Measurements from ENCODE around the gene CD2AP.
"Not testable (repeated sequence)": the region's sequence is repeated elsewhere in the genome, so short reads cannot be mapped to it uniquely, and the experiment has no call there.

CD2AP gene

DNA sequence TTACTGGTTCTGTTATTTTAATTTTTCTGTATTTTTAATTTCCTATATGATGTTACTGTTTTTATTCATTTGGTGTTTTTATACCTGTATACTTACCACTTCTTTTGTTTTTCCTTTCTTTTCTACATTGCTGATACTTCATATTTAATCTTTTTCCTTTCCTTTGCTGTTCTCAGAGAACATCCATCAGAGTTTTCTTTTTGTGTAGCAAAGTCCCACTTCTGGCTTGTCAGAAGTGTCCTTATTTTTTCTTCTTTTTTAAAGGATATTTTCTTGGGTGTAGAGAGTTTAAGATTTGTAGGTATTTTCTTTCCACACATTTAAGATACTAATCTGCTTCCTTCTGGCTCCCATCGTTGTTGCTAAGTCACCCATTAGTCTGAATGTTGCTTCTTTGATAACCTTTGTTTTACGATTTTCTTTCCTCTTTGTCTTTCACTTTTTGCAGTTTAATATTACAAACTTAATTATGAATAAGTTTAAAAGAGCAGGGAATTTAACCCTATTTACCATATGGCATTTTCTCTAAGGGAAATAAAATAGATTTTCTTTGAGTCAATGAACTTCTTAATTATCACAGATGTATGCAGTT is 18.5 kb downstream of the CD2AP start:
- no peak for DNase-seq (ENCODE audit: low read depth in 2 of 2)

DNA sequence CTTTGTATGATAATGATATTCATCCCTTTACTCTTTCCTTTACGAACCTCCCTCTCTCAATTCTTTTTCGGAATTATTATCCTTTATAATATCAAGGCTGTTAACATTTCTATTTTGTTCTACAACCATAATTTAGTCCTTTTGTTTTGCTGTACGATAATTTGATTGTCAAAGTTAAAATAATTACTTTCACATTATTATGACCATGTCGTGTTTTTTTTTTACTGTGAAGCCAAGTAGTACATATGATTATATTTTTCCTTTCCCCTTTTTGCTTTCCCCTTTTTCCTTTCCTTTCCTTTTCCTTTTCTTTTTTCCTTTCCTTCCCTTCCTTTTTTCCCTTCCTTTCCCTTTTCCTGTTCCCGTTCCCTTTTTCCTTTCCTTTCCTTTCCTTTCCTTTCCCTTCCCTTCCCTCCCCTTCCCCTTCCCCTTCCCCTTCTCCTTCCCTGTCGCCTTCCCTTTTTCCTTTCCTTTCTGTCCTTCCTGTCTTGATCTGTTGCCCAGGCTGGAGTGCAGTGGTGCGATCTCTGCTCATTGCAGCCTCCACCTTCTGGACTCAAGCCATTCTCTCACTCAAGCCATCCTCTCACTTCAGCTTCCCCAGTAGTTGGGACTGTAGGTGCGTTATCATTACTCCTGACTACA is 19.5 kb downstream of the CD2AP start:
- no peak for DNase-seq (ENCODE audit: low read depth in 2 of 2)

DNA sequence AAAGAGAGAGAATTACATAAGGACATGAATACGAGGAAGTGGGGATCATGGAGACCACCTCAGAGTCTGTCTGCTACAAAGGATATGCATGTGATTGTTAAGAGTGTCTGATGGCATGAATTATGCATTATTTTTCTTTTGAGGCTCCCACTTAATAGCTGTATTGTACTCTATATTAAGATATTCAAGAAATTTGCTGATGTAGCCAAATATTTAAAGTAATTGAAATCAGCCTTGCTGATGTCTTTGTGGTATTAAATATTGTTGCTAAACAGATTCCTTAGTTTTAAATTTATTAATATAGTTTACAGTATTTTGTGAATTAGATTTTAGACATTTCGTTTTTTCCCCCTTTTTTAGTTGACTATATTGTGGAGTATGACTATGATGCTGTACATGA is 25.3 kb downstream of the CD2AP start:
- no peak for DNase-seq (ENCODE audit: low read depth in 2 of 2)

DNA sequence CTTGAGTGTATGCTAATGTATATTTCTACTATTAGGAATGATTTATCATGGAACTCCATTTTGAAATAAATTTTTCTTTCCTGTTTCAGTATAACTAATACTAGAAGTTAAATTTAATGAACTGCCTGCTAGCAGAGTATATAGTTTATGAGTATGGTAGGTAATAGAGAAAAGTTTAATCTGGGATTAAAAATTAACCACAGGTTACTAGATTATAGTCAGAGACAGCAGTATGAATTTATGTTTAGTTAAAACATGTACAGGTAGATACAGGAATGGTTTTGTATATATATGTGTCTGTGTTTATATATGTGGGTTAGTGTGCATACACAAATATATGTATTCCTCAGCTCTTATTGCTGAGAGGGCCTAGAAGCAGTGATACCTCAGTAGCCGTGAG is 32.3 kb downstream of the CD2AP start:
- DNase-seq (ENCODE audit: low read depth in 2 of 2) = no peak

DNA sequence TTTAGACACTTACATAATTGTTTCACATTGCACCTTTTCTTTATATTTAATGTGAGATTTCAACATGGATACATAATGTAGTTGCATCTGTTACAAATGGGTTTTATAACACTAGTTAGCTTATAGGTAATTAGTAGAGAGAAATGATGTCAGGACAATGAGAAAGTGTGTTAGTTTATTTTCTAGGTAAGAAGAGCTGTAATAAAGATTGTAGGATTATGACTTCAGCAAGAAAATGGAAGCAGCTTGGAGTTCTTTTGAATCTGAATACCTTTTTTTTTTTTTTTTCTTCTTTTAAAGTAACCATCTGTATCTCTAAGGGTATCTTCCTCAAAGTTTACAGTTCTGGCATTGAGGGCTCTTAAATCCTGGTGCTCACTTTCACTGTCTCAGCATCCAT is 35.3 kb downstream of the CD2AP start:
- no peak for DNase-seq (ENCODE audit: low read depth in 2 of 2)

DNA sequence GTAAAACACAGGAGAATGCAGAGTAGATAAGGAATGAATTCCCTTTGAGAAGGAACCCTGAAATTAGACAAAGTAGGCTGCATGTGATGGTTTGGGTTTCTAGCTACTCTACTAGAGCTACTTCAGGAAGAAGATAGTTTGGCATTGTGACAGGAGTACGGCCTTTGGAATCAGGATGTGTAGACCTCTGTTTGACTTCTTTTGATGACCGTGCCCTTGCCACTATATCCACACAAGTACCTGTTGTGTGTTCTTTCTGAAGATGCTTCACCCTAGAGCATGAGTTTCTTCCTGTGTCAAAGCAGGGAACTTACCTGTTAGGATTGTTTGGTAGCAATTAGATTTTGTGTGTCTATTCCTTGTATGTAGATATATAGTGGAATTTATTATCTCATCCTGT is 41.7 kb downstream of the CD2AP start:
- DNase-seq (ENCODE audit: low read depth in 2 of 2) = no peak

DNA sequence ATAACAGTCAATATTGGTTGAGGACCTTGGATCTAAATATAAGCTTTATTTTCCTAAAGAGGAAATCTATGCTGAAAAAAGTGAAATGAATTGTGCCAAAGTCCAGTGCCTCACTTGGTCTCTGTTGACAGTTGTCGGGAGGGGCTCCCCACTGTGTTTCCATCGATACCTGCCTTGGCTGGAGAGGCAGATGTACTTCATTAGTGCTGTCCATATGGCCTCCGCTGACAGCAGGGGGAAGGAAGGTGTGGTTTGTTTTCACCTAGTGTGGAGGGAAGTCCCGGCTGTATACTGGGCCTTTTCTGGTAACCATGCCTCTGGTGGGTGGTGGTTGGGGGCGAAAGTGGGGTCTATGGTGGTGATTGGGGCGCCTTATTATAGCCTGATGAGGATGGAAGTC is 42.7 kb downstream of the CD2AP start:
- DNase-seq (ENCODE audit: low read depth in 2 of 2) = no peak

DNA sequence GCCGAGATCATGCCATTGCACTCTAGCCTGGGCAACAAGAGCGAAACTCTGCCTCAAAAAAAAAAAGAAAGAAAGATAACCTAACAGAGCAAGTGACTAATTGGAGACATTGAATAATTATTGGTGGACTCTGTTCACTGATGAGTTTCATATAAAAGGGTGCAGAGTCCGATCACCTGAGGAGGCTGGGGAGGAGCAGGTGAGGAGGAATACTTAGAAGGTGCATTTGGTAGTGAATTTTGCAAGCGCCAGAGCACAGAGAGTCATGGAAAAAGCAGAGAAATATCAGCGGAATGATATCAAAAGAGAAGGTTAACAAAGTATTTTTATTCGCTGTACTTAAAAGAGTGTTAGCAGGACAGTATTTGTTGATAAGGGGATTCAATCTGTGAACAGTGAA is 44.4 kb downstream of the CD2AP start:
- DNase-seq (ENCODE audit: low read depth in 2 of 2) = no peak

DNA sequence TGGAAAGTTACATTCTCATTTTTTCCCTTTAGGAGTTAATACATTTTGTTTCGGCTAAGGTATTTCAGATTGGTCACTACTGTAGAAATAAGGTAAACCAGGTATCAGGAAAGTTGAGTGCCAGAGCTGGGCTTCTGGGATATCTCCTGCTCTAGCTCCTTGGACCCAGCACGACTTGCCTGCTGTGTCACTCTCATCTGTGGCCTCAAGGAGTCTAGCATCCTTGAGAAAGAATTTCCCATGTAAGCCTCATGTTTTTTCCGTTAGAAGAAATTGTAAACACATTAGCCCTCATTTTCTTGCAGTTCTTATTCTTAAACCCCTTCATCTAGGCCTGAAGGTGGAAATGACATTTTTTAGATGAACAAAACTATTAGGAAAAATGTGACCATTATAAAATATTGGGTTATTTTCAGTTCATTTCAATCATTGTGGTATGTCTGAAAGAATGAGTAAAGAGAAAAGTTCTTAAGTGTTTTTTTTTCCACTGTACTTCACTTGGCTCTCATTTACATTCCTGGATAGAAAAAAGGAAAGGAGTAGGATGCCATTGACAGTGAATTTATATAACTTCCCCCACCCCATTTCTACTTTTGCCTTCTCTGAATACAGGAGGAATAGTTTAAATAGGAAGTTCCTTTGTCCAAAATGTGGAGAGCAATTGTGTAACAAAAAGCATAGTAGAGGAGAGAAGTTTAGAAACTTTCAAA is 46.7 kb downstream of the CD2AP start:
- no peak for DNase-seq (ENCODE audit: low read depth in 2 of 2)

DNA sequence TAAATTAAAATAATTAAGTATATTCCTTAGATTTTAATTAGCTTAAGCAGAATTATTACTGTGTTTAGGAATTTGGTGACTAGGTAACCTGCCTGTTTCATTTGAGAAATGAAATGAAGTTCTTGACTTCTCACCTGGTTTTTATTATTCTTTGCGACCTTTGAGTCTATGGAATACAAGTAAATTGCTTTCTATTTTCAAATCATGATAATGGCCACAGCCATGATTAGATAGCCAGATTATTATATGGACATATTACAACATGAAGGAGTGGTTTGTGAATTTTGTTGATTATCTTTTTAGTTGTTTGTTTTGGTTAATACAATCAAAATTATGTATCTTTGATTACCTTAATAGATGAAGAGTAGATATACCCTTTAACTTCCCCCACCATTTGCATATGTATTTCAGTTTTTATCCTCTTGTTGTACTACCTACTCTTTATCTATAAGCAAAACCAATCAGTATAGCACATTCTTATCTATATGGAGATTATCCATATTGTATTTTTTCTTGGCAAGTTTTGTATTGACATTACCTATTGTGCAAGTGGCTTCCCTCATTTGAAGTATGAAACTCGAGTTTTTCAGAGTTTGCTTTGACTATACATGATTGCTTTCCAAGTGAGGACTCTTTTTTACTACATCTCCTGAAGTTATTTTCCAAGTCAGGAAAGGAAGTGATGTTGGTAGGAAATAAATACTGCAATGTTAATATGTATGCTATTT is 47.9 kb downstream of the CD2AP start:
- DNase-seq (ENCODE audit: low read depth in 2 of 2) = no peak

DNA sequence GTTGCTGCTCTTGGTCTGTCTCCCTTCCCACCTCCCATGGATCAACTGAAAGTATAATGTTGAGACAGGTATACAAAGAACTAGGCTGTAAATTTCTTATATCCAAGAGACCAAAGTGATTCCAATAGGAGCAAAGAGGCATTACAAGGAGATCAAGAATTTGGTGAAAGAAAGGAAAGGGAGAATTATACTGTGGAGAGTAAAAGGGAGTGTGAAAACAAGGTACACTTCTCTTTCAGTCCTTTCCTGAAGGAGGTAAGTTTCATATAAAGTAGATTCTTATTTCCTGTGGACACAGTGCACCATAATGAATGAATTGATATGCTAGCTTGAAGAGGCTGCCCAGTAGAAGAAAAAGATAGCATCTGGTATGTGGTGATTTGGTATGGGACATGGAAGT is 49.7 kb downstream of the CD2AP start:
- no peak for DNase-seq (ENCODE audit: low read depth in 2 of 2)

DNA sequence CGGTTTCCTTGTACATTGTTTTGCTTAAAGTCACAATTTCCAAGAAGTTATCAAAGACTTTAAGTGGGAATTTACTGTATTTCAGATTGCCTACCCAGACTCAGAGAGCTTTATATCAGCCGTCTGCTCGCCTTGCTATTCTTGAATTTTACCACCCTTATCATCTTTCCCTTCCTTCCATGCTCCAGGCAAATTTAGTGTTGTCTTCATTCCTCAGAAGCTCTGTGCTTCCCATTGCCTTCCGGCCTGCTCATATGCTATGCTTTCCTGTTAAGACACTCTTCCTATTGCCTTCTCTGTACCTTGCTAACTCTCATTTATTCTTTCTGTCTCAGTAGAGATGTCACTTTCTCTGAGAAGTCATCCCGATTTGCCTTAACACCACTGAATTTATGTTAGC is 52.1 kb downstream of the CD2AP start:
- no peak for DNase-seq (ENCODE audit: low read depth in 2 of 2)

DNA sequence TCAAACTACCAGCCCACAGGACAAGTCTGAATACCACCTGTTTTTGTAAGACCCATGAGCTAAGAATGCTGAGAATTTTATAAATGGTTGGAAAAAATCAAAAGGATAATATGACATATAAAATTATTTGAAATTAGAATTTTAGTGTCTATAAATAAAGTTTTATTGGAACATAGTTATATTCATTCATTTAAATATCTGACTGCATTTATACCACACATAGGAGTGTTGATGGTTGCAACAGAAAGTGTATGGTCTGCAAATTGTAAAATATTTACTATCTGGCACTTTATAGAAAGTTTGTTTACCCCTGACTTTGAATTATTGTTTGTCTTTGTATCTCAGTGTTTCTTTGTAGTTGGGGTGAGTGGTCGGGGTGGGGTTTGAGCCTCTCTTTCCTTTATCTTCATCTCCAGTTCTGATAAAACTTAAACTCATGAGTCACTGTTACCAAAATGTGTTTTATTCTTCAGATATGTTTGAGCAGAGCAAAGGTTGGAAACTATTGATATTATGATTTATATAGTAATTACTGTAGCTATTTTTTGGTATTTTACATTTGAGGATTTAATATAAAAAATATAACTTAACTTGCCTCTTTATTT is 55.5 kb downstream of the CD2AP start:
- no peak for DNase-seq (ENCODE audit: low read depth in 2 of 2)

DNA sequence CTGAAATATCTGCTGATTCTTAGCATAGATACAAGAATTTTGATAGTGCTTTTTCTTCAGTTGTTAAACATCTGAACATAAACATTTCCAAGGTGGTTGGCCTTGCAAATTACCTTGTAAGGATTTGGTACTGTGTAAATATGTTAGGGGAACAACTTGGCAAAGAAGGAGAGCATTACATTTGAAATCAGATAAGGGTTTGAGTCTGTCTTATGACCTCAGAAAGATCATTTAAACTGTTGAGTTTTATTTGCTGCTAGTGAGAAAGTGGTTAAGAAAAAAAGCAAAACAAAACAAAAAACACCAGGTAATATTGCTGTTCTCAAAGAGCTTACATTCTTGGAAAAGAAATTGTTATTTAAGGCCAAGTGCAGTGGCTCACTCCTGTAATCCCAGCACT is 56.5 kb downstream of the CD2AP start:
- no peak for DNase-seq (ENCODE audit: low read depth in 2 of 2)

DNA sequence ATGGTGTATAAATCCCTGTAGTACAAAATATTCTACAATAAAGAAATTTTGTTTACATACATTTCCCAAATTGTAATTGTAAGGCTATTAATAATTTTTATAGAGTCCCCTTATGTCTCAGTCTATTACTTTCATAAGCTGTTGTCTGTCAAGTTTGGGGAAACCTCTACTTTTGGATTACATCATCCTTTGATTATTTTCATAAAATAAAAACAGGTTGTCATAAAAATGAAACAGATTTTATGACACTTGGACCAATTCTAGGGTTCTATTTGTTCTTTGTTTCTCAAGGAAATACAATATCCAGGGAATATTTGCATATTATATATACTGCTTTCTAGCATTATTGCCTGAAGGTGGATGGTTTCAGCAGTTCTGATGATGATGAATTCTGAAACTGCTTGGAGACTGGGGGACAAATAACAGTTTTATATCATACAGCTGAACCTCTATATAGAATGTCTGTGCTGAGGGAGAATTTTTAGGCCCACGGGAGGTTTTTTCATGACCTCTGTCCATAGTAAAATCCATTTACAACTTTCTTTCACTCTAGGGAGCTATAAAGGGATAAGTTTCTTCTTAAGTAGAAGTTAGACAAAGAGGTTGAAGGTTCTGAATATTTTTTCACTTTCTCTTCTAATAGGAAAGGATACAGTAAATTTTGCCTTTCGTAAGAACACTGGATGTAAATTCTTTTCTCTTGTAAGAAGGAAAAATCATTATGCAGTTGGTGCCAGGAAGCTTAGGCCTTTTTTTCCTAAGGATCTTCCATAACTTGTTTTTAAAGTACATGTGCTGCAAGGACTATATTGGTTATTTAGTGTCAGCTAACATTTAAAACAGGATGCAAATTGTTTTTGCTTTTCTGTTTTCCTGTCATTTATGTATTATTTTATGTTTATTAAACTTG is 58.0 kb downstream of the CD2AP start:
- DNase-seq (ENCODE audit: low read depth in 2 of 2) = no peak

DNA sequence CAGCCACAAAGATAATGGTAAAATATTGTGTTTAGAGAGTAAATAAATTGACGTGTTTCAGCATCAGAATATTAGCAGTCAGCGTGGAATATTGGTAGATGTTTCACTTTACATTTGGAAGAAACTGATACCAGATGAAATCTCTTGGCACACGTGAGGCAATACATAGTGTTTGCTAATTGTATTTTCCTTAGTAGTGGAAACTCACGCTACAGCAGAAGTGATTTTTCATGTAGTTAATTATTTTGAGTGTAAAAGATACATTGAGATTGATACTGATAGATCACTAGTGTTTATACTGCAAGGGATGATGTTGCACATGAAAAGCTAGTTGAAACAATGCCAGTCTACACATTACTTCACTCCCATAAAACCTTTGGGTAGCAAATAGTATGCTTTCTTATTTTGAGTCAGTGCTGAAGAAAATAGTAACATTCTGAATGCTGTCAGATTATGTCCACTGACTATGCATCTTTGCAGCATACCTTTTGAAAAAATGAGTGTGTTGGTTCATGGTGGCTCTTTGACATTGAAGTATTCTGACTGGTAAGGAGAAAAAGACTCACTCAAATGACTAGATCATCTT is 59.3 kb downstream of the CD2AP start:
- no peak for DNase-seq (ENCODE audit: low read depth in 2 of 2)

DNA sequence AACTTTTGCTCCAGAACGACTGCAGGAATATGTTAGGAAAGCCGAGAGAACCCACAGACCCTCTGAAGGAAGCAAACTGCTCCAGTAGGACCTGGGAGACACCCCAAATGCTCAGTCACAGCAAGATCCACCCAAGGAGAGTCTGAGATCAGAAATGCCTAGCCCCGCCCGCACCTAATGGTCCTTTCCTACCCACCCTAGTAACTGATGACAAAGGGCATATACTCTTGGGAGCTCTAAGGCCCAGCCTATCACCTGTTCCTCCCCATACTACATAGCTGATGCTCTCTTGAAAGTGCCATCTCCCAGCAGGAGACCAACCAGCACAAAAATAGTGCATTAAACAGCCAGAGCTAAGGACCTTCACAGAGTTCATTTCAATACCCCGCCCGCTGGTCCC is 67.6 kb downstream of the CD2AP start:
- DNase-seq (ENCODE audit: low read depth in 2 of 2) = no peak

DNA sequence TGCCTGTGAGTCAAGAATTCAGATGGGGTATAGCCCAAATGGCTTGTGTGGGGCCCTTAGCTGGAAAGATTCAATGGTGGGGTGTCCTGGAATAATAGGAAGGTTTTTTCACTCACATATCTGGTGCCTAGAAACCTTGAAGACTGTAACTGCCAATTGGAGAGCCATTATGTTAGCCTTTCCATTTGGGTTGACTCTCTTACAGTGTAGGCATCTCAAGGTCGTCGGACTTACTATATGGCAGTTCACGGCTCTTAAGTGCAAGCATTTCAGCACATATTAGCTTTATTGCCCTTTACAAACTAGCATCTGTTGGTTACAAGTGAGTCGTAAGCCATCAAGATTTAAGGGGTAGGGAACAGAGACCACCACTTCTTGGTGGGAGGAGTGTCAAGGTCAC is 74.1 kb downstream of the CD2AP start:
- no peak for DNase-seq (ENCODE audit: low read depth in 2 of 2)

DNA sequence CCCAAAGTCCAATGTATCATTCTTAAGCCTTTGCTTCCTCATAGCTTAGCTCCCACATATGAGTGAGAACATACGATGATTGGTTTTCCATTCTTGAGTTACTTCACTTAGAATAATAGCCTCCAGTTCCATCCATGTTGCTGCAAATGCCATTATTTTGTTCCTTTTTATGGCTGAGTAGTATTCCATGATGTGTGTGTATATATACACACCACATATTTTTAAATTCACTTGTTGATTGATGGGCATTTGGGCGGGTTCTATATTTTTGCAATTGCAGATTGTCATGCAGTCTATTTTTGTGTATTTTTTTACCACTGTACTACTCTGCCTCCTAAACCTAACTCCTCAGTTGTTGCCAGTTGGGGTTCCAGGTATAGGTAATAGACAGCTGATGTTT is 74.7 kb downstream of the CD2AP start:
- no peak for DNase-seq (ENCODE audit: low read depth in 2 of 2)

DNA sequence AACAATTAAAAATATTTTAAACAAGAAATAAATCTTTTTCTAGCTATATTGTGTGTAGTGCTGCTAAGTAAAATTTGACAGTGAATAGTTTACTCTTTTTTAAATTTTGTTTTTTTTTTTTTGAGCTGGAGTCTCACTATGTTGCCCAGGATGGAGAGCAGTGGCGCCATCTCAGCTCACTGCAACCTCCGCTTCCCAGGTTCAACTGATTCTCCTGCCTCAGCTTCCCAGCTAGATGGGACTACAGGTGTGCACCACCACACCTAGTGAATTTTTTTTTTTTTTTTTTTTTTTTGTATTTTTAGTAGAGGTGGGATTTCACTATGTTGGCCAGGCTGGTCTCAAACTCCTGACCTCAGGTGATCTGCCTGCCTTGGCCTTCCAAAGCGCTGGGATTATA is 75.7 kb downstream of the CD2AP start:
- not testable (repeated sequence) for DNase-seq (ENCODE audit: low read depth in 2 of 2)

DNA sequence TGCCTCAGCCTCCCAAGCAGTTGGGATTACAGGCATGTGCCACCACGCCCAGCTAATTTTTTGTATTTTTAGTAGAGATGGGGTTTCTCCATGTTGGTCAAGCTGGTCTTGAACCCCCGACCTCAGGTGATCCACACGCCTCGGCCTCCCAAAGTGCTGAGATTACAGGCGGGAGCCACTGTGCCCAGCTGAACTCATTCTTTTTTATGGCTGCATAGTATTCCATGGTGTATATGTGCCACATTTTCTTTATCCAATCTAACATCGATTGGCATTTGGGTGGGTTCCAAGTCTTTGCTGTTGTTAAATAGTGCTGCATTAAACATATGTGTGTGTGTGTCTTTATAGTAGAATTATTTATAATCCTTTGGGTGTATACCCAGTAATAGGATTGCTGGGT is 78.9 kb downstream of the CD2AP start:
- not testable (repeated sequence) for DNase-seq (ENCODE audit: low read depth in 2 of 2)

Data from stimulated activated CD8-positive, alpha-beta memory T cell treated with anti-CD3 and anti-CD28 coated beads, Interleukin-7, amount 100 ng/mL, for 1 hour (primary cell).